ENCODE measurements around the gene RBM33. TPM values are rescaled to one million over a fixed set of nuclear protein-coding genes. Genes with fewer than 3 reads are reported as not detected.

RBM33 gene
- total and polyA plus RNA-seq, 2 donors from 2014 or later = 9.8 to 78.7 TPM

DNA sequence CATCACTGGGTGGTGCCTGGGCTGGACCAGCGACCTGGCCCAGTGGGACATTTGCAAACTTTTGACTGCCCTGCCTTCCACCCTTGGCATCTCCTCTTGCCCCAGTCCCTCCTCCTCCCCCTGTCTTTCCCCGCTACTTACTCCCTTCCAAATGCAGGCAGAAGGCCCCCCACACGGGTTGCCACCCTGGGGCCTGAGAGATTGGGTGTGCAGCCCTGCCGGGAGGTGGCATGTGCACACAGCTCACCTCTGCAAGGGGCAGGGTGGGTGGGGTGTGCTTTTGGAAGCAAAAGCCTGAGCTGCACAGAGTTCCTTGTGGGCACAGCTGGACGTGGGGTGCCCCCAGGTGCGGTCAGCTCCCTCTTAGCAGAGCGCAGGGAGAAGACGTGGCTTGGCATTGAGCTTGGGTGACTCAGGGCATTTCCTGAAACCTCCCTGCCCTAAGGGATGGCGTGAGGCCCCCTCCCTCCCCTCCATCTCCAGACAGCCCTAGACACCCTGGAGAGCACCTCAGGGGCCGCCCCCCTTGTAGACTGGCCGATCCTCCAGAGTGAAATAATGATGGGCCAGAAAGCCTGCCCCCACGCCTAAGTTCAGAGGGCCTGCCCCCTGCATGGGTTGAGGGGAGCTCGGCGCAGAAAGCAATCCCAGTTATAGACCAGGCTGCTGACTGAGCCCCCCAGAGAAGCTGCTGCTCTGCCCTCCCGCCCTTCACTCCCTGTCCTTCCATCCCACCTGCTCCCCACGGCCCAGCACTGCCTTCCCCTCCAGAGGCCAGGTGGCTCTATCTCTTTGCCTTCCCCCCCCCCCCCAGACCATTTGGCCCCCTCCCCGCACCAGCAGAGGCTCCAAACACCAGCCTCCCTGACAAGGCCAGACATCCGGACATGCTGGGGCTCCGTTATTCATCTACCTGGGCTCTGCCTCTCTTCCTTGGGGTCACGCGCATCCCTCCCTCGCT, 170.1 kb downstream of the RBM33 start:
- peaks cover 26% of the 10 kb centered on the region for H3K27me3 ChIP-seq (ENCODE audit: control insufficient read depth, insufficient read depth, low read length)
- TF ChIP-seq, protein P1, sequence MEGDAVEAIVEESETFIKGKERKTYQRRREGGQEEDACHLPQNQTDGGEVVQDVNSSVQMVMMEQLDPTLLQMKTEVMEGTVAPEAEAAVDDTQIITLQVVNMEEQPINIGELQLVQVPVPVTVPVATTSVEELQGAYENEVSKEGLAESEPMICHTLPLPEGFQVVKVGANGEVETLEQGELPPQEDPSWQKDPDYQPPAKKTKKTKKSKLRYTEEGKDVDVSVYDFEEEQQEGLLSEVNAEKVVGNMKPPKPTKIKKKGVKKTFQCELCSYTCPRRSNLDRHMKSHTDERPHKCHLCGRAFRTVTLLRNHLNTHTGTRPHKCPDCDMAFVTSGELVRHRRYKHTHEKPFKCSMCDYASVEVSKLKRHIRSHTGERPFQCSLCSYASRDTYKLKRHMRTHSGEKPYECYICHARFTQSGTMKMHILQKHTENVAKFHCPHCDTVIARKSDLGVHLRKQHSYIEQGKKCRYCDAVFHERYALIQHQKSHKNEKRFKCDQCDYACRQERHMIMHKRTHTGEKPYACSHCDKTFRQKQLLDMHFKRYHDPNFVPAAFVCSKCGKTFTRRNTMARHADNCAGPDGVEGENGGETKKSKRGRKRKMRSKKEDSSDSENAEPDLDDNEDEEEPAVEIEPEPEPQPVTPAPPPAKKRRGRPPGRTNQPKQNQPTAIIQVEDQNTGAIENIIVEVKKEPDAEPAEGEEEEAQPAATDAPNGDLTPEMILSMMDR (IDR thresholded peaks at IDR 0.05; ENCODE audit: borderline replicate concordance, extremely low read depth, insufficient read depth) = no peak
- FAIRE-seq = no peak

DNA sequence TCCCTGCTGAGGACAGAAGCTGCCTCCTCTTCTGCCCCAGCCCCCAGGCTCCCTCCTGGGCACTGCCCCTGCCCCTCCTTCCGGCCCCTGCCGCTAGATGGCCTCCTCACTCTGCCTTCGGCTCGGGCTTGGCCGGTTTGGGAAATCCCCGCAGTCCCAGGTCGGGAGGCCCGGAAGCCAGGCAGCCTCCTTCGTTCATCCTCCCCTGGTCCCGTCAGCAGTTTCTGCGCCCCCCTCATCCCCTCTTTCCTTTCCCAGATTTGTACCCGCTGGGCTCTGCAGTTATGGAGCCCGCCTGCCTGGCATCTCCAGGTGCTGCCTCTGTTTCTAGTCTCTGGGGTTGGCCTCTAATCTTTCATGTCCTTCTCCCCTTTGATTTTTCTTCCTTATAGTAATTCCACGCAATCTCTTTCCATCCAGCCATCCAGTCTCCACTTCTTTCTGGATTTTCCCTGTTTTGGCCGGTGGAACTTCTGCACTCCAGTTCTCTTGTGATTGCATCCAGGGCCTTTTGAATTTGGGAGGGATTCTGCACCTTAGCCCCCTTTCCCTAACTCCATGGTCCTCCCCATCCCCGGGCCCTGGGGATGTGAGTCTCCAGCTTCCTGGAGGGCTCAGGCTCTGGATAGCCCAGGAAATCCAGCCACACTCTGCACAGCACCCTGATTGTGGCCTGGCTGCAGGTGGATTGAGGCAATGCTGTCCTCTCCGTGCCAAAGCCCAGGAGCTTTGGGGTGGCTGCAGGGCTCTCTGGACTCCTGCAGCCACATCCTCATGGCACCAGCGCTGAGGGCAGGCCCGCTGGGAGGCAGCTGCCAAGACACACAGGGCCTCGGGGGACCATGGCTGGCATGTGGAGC, 171.1 kb downstream of the RBM33 start:
- H3K36me3 ChIP-seq (ENCODE audit: control insufficient read depth in 2 of 3, insufficient read depth in 3 of 3, low read length in 3 of 3) = no peaks in the 10 kb centered on the region
- TF ChIP-seq, protein P1 (IDR thresholded peaks at IDR 0.05; ENCODE audit: borderline replicate concordance, extremely low read depth, insufficient read depth) = peak; percentile 72
- no peak overlapping the region for H3K4me3 ChIP-seq (ENCODE audit: low read length in 3 of 3)
- H3K27me3 ChIP-seq (ENCODE audit: control insufficient read depth, insufficient read depth, low read length) = peaks cover 24% of the 10 kb centered on the region
- DNase-seq = peak; percentile 65 to 90 (median 69)
- FAIRE-seq = no peak
- H3K27ac ChIP-seq (ENCODE audit: low read depth in 2 of 2, low read length in 2 of 2) = no peak overlapping the region
- intact Hi-C loops (cut with DNase I) = no loop called here
- H3K9me3 ChIP-seq (ENCODE audit: control insufficient read depth in 2 of 3, insufficient read depth in 1 of 3, low read length in 3 of 3) = no peaks in the 10 kb centered on the region
- H3K4me1 ChIP-seq (ENCODE audit: control insufficient read depth in 2 of 3, insufficient read depth in 2 of 3, low read depth in 1 of 3, low read length in 3 of 3) = peaks cover 0 to 5% (median 0%) of the 10 kb centered on the region in 3 donors
- no peak overlapping the region for H3K9ac ChIP-seq (ENCODE audit: low read length in 3 of 3)

More for the DNA sequence above, 170.1 kb downstream of the RBM33 start:
- Histone ChIP-seq H3K4me1 (ENCODE audit: control insufficient read depth in 2 of 3, insufficient read depth in 2 of 3, low read depth in 1 of 3, low read length in 3 of 3) (peaks cover 0 to 8% (median 0%) of the 10 kb centered on the region in 3 donors), H3K9ac (ENCODE audit: low read length in 3 of 3) (no peak overlapping the region), H3K36me3 (ENCODE audit: control insufficient read depth in 2 of 3, insufficient read depth in 3 of 3, low read length in 3 of 3) (no peaks in the 10 kb centered on the region), H3K27ac (ENCODE audit: low read depth in 2 of 2, low read length in 2 of 2) (no peak overlapping the region), H3K9me3 (ENCODE audit: control insufficient read depth in 2 of 3, insufficient read depth in 1 of 3, low read length in 3 of 3) (no peaks in the 10 kb centered on the region), H3K4me3 (ENCODE audit: low read length in 3 of 3) (no peak overlapping the region)
- intact Hi-C loops (cut with DNase I) = no loop called here
- no peak for DNase-seq

DNA sequence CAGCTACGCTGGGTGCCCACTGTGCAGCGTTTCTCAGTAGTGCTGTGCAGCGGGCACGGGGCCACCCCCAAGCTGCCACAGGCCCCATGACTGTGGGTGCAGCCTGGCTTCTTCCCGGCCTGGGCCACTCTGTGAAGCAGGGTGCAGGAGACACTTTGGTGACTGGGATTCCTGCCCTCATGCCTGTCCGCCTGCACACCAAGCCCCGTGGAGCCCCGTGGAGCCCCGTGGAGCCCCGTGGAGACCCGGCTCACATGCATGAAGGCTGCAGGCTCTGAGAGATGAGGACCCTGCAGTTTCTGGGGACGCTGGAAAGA, 171.7 kb downstream of the RBM33 start:
- intact Hi-C loops (cut with DNase I) = no loop called here
- Histone ChIP-seq H3K27me3 (ENCODE audit: control insufficient read depth, insufficient read depth, low read length) (peaks cover 18% of the 10 kb centered on the region), H3K27ac (ENCODE audit: low read depth in 2 of 2, low read length in 2 of 2) (no peak overlapping the region), H3K9me3 (ENCODE audit: control insufficient read depth in 2 of 3, insufficient read depth in 1 of 3, low read length in 3 of 3) (no peaks in the 10 kb centered on the region), H3K9ac (ENCODE audit: low read length in 3 of 3) (no peak overlapping the region), H3K4me3 (ENCODE audit: low read length in 3 of 3) (no peak overlapping the region), H3K36me3 (ENCODE audit: control insufficient read depth in 2 of 3, insufficient read depth in 3 of 3, low read length in 3 of 3) (no peaks in the 10 kb centered on the region), H3K4me1 (ENCODE audit: control insufficient read depth in 2 of 3, insufficient read depth in 2 of 3, low read depth in 1 of 3, low read length in 3 of 3) (peaks cover 0 to 3% (median 0%) of the 10 kb centered on the region in 3 donors)
- FAIRE-seq (no peak), DNase-seq (peak in 1 of 5 donors; percentile 72)
- TF ChIP-seq, protein P1 (IDR thresholded peaks at IDR 0.05; ENCODE audit: borderline replicate concordance, extremely low read depth, insufficient read depth) = no peak
